HG02885 (cell line): ENCODE results near the gene NPAS3.

ENCODE experiments used
- ATAC-seq: cut with Tn5 transposase; IDR thresholded peaks from one replicate; pipeline ENCODE4 v1.9.1; 2021; ENCODE audit warnings: mild to moderate bottlenecking; ENCODE audit not compliant: unreplicated experiment, poor library complexity

NPAS3 gene

DNA sequence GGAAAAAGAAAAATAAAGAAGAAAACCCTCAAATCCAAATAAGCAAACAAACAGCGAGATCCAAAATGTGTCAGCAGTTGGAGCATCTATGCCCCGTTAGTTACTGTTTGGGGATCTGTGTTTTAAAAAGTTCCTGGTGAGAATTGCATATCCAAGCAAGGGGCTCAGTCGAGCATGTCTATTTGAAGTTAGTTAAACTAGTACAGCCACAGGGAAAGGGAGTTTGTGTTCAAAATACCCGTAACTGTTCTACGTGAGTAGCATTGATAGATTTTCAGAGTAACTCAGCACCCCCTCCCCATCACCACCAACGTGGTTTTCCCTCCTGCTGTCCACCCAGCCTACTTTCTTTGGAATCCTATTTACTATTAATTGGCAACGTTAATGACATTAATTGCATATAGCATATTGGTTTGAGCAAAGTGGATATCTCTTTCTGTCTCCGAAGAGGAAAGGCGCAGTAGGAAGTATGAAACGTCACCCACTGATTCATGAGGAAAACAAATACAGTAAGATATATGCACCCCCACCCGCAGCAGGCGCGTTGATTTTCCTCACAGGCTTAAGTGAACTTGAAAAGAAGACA, 1.5 kb downstream of the NPAS3 start:
- ATAC-seq = no peak

DNA sequence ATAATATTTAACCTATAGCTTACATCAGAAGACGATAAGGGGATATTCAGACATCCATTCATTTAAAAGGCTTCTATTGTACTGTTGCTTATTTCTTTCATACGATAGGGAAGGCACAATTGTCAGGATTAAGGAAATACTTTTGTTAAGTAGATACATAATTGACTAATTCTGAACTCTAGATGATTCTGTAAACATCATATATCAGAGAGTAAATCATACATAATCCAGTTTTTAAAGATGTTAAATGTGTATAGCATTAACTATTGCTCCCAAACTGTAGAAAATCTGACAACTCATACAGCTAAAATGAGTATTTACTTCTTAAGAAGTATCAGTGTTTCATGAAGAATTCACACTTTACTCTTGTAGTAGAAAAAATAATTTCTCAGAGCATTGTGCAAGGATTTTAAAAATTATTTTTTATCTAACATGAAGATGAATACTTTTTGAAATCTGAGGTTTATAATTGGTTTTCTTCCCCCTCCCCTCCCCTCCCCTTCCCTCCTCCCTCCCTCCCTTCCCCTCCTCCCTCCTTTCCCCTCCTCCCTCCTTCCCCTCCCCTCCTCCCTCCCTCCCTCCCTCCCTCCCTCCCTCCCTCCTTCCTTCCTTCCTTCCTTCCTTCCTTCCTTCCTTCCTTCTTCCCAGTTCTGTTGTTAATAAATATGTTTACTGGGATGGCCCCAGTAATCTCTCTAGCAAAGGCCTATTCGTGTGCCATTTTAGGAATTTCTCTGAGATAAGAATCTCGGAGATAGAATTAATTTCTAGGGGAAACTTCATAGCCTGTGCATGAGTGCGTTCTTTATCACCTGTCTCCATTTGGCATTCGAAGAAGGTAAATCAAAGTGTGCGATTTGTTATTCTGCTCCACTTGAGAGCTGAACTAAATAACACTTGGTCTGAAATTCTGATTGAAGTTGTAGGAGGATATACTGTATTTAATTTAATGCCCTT, 2.3 kb downstream of the NPAS3 start:
- no peak for ATAC-seq

DNA sequence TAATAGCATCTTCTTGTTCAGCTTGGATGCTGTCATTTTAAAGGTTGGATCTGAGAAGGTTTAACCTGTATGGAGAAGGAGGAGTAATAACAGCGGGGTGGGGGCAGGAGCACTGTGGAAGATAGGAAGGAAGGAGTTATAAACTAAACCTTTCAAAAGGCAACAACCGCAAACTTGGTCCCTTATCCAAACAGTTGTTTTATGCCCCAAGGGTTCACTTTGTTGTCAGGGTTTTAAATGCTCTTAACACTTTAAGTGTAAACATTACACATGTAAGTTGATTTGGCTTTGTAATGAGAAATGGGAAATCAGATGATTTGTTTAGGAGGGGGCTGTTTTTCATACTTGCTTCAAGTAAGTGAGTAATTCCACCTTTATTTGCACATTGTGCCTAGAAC, 3.0 kb downstream of the NPAS3 start:
- no peak for ATAC-seq

DNA sequence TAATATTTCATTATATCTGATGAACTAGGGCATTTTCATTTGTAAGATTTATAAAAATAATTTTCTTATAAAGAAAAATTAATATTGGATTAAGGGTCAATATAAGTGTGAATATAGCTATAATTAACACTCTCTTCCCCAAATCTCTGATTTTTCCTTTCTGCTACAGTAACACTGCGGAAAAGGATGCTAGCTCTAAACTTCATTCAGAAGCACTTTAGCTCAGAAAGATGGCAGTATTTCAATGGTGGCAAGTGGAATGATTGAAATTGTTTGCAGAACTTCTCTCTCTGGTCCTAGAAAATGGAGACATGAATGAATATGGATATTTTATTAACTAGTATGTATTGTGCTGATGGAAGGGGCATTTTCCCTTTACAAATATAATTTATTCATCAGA, 8.4 kb downstream of the NPAS3 start:
- ATAC-seq = no peak

DNA sequence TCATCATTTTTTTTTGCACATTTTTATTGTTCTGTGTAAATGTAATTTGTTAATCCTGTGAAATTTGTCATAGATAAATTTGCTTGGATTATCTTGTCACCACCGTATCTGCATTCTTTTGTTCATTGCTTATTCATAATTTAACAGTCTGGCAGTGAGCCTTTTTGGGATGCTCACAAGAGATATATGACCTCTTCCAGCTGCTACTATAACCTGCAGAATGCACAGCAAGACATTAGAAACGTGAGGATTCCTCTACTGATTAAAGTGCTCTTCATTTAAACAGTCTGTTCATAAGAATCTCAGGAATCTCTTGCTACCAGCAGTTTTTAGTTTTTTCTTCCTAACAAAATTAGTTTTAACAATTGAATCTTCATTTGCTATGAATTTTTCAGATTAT, 9.1 kb downstream of the NPAS3 start:
- ATAC-seq = no peak

DNA sequence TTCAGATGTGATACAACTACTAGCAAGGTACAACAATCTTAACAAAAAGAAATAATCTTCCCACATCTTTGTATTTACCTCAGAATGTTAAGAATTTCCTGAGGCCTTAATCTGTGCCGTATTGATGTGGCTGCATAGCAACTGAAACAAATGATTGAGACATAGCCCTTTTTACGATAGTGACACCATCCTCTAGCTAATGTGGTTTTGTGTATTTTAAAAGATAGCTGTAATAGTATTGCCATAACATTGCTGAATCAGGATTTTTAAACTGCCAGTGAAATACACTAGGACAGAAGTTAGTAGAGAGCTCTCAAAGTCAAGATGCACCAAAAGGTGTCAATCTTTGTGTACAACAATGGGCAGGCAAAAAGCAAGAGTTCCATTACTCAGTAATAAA, 11.9 kb downstream of the NPAS3 start:
- no peak for ATAC-seq

DNA sequence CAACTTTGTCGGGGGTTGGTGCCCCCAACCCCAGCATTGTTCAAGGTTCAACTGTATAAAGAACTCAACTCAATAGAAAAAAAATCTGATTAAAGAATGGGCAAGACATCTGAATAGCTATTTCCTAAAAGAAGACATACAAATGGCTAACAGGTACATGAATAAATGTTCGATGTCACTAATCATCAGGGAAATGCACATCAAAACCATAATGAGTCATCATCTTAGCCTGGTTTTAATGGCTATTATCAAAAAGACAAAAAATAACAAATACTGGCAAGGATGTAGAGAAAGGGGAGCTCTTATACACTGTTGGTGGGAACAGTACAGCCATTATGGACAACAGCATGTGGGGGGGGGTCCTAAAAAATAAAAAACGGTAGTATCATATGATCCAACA, 28.7 kb downstream of the NPAS3 start:
- ATAC-seq = no peak

DNA sequence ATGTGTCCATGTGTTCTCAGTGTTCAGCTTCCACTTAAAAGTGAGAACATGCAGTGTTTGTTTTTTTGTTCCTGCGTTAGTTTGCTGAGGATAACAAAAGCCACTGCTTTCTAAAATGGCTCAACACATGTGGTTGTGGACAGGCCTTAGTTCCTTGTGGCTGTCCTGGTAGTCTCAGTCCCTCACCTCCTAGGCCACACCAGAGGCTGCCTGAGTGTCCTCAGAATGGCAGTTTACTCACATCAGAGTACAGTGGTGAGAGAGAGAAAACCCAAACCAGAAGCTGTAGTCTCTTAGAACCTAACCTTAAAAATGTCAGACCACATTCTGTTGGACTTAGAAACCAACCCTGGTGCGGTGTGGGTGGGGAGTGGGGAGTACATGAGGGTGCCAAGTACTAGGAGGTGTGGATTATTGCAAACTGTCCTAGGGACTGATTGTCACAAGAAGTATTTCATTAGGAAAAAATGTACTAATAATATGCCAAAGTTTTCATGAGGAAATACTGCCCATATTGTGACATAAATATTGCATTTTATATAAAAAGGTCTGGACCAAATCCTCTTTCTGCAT, 30.4 kb downstream of the NPAS3 start:
- ATAC-seq = no peak

DNA sequence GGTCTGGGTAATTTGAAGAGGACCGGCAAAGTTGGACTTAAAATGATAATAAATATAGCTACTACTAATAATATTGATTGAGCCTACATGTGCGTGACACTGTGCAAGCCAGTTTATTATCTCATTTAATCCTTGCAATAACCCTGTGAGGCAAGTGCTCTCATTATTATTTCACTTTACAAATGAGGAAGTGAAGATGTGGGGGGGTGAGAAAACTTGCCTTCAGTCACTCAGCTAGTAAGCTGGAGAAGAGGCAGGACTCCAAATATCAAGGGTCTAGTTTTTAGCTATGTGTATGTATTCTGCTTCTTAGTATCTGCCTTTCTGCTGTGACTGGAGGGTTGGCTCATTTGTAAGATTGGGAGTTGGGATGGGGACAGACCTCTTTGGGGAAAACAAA, 39.2 kb downstream of the NPAS3 start:
- no peak for ATAC-seq

DNA sequence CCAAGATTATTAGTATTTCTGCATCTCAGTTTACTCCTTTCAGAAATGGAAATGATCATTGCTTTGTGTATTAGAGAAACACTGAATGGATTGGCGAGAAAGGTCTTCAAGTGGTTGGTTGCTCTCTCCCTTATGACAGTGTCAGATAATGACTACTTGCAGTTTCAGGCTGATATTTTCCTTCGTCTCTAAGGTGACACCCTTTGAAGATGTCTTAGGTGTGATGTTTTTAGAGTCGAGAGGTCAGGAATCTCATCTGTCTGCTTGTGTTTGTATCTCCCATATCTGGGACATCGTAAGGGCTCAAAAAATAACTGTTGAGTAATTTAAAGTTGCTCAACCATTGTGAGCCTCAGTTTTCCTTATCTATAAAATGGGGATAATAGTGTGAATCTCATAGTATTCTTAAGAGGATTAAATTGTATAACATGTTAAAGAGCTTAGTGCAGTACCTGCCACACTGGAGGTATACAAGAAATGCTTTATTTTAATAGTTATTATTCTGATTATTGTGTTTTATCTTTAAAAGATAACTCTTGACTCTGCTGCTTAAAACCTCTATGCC, 40.1 kb downstream of the NPAS3 start:
- ATAC-seq = no peak

DNA sequence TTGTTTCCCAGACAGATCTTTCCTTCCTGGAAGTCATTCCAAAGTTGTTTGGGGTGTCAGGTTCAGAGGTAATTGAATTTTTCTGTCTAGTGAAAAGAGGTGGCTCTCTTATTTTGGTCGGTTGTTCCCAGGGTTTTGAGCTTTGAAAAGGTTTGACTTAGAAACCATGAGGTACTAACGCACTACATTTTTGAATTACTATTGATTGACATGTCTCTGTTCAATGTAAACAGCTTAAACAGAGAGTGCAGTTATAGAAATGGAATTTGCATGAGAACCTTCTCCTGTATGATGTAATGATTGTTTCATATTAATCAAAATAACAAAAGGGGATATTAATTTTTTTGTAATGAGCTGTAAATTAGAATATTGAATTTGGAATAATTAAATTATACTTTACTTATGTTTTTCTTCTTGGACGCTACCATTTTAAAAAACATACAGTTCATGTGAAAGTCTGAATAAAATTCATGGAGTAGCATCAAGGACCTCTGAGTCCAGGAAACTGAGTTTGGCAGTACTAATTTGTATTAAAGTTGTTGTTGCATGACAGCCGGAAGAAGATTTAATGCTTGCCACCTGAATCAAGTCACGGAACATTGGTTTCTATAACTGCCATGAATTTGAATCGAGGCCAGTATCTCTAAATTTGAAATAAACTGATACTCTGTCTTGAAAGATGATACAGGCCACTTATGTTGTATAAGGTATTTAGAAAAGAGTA, 41.7 kb downstream of the NPAS3 start:
- ATAC-seq = no peak

DNA sequence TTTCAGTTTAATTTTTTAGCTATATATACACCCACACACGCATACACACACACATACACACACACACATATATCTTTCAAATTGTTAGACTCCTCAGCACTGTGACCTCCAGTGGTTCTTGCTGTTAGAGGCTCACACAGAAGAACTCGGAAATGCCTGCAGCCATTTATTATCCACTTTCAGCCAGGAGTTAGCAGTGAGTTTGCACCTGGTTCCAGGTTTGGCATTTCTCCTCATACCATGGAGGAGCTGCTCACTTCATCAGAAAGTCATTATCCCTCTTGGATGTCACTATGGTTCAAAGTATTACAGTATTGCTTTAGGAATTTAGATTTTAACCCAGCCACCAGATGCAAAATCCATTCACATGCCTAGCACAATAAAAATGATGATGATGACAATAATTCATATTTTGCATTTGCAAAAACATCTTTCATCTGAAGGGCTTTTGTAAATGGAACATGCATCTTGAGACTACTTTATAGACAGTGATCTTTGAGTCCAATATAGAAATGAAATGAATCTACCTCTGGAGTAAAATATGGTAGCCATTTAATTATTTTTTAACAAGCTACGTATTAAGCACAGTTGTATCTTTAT, 42.3 kb downstream of the NPAS3 start:
- ATAC-seq = no peak

DNA sequence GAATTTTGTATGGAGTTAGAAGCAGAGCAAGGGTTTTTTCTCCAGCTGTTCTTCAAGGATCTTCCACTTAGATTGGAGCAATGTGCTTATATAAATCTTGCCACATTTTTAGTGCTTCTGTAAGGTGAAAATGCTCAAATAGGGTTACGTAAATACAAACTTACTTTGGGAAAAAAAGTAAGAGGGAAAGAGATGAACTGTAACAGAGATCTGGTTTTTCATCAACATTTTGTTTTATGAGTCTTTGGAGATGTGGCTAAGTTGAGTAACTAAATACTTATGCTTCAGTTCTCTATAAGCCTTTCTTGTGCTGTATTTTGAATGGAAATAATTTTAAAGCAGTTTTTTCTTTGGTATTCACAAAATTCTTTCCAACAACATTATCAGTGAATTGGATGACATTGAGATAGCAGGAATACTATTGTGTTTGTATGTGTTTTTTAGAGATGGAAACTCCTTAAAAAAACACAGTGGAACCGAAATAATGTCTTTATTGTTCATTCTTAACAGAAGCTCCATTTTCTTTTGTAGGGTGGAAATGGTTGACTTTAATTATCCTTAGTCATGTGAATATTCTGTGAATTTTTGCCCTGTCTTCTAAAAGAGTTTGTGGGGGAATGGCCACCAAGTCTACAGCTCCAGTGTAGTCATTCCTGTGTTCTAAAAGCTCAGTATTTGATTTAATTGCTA, 45.7 kb downstream of the NPAS3 start:
- ATAC-seq = no peak

DNA sequence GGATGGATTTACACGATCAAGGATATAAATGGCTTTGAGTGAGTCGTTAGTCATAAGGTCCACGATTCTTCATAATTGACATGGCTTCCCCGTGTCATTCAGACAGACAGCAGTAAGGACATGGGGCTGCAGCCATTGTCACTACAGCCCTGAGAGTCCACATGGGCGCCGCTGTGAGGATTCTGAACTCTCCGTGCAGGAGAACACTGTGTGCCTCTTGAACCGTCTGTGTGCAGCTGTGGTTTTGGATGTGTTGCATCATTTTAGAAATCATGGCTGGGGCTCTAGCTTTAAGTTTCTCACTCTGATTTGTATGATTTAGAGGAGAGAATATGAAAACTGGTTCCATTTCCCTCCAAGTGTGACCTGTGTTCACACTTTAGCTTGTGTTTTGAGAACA, 47.2 kb downstream of the NPAS3 start:
- ATAC-seq = no peak

DNA sequence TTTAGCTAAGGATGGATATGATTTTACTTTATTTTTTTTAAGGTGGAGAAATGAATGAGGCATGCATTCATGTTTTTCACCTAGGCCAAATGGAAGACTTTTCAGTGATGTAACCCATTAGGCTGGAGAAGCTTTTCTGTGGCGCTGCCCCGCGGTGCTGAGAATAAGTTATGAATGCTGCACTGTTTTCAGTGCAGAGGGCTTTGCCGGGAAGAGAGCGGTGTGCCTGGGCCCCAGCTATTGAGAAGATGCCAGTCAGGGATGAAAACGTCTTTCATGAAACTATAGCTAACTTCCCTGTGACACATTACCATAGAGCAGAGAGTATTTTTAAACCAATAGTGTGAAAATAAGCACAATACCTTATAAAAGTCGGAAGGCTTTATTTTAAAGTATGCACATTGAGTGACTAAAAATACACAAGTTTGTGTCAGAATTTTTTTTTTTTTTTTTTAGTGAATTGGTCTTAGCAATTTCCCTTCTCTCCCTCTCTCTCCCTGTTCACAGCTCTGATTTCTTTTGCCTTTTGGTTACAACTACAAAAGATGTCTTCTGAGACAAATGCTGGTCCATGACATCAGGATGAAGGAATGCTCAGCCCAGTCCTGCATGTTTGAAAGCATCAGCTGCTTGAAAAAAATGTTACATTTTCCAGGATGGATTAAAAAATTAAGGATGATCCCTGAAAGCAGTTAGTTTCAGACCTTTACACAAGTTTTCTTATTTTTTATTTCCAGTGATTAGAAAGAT, 48.3 kb downstream of the NPAS3 start:
- no peak for ATAC-seq

DNA sequence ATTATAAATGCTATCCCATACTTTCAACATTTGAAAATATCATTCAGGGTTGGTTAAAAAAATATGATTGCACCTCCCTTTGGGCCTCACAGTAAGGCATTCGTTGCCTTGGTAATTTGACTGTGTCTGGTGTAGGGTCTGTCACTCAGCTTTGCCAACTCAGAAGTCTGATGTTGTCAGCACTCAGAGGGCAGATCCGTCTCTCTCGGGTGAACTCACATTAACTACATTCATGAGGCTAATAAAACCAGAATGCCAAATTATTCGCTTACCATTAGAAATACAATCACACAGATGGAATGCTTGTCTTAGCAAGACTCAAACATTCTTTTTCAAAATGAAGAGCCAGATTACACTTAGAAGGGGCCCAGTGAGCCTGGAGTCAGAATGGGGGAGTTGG, 53.0 kb downstream of the NPAS3 start:
- ATAC-seq = no peak

DNA sequence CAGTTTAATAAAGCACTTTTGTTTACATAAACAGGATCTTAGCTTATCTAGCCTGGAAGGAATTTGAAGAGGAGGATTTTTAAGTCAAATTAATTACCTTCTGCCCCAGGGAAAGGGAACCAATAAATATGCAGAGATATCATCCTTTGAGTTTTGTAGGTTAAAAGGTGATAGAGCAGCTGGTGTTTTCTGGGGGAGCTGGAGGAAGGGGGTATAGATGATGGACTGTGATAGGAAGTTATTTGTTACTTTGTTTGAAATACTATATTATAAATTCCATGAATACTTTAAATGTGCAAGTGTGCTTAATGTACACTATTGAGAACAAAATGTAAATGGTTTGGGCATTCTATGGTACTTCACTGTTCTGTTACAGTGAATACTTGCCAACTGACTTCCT, 55.2 kb downstream of the NPAS3 start:
- no peak for ATAC-seq

DNA sequence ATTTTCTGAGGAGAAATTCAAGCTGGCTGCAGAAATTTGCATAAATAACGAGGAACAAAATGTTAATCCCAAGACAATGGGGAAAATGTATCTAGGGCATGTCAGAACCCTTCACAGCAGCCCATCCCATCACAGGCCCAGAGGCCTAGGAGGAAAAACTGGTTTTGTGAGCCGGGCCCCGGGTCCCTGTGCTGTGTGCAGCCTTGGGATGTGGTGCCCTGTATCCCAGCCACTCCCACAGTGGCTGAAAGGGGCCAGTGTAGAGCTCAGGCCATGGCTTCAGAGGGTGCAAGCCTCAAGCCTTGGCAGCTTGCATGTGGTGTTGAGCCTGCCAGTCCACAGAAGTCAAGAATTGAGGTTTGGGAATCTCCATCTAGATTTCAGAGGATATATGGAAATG, 57.7 kb downstream of the NPAS3 start:
- ATAC-seq = no peak

DNA sequence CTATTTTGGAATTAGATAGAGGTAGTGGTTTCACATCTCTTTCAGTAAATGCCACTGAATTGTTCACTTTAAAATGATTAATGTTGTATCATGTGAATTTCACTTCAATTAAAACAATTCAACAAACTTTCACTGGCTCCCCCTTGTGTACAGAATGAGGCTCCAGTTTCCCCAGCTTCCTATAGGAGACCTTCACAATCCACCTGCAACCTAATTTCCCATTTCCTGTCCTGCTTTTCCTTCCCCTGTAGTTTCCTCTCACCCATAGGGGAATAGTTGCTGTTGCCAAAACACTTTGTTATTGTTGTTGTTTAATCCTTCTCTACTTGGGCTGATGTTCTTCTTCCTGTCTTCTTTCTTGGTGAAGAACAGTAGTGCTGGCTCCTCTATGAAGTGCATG, 59.8 kb downstream of the NPAS3 start:
- no peak for ATAC-seq
